HepG2 (cell line): ENCODE results near the gene FGL2. TPM values are rescaled to one million over a fixed set of nuclear protein-coding genes. Genes with fewer than 3 reads are reported as not detected.

ENCODE experiments used
- CENPX ChIP-seq: sonication (generic); formaldehyde crosslinking; IDR thresholded peaks from 2 replicates; pipeline ENCODE4 v1.9.0; 2021; ENCODE audit warnings: mild to moderate bottlenecking, missing genetic modification reagents, moderate library complexity
- NFIB ChIP-seq: sonication (generic); formaldehyde crosslinking; IDR thresholded peaks from 2 replicates; pipeline ENCODE4 v1.9.0; 2021; ENCODE audit warnings: missing genetic modification reagents, mild to moderate bottlenecking, borderline replicate concordance
- NONO ChIP-seq, 2 experiments: fragments of 450-650 bp in 1 of 2; sonication (generic) in 1 of 2; formaldehyde crosslinking in 1 of 2; IDR thresholded peaks in 1 of 2; conservative IDR thresholded peaks in 1 of 2; 2 replicates each; pipeline versions ENCODE4 v1.6.1 to v1.8.0; 2017 to 2022; ENCODE audit warnings: mild to moderate bottlenecking in 1 of 2, missing genetic modification reagents in 1 of 2, moderate library complexity in 1 of 2
- POLR2A ChIP-seq, 2 experiments: IDR thresholded peaks; 2 replicates each; pipeline ENCODE4 v1.6.1; 2011; ENCODE audit warnings: low read depth in 2 of 2, low read length in 2 of 2, mild to moderate bottlenecking in 1 of 2, moderate library complexity in 1 of 2; ENCODE audit not compliant: insufficient read depth in 1 of 2
- SALL2 ChIP-seq: sonication (generic); formaldehyde crosslinking; IDR thresholded peaks from 2 replicates; pipeline ENCODE4 v1.8.1; 2023; ENCODE audit warnings: mild to moderate bottlenecking, missing genetic modification reagents, inconsistent platforms
- SETDB1 ChIP-seq: sonication (generic); formaldehyde crosslinking; IDR thresholded peaks from 2 replicates; pipeline ENCODE4 v1.5.1; 2020; ENCODE audit warnings: missing genetic modification reagents, mild to moderate bottlenecking, borderline replicate concordance
- SOX5 ChIP-seq: IDR thresholded peaks from 2 replicates; pipeline ENCODE4 v1.6.1; 2016; ENCODE audit warnings: borderline replicate concordance
- TOE1 ChIP-seq: sonication (generic); formaldehyde crosslinking; IDR thresholded peaks from 2 replicates; pipeline ENCODE4 v1.4.0; 2020; ENCODE audit warnings: mild to moderate bottlenecking, missing genetic modification reagents
- ZFP1 ChIP-seq: IDR thresholded peaks from 2 replicates; pipeline ENCODE4 v1.6.1; 2016
- ZFP41 ChIP-seq: sonication (generic); formaldehyde crosslinking; IDR thresholded peaks from 2 replicates; pipeline ENCODE4 v1.4.0; 2020; ENCODE audit warnings: mild to moderate bottlenecking, missing genetic modification reagents, borderline replicate concordance
- ZFX ChIP-seq: sonication (generic); formaldehyde crosslinking; IDR thresholded peaks from 2 replicates; pipeline ENCODE4 v1.4.0; 2020; ENCODE audit warnings: mild to moderate bottlenecking, low read depth, missing genetic modification reagents, moderate library complexity
- ZNF232 ChIP-seq: sonication (generic); formaldehyde crosslinking; IDR thresholded peaks from 2 replicates; pipeline ENCODE4 v1.4.0; 2020; ENCODE audit warnings: missing genetic modification reagents, borderline replicate concordance
- ZNF329 ChIP-seq: sonication (generic); formaldehyde crosslinking; IDR thresholded peaks from 2 replicates; pipeline ENCODE4 v1.9.0; 2021; ENCODE audit warnings: low read depth, mild to moderate bottlenecking, missing genetic modification reagents
- ZNF468 ChIP-seq: sonication (generic); formaldehyde crosslinking; IDR thresholded peaks from 2 replicates; pipeline ENCODE4 v1.8.0; 2022; ENCODE audit warnings: mild to moderate bottlenecking, moderate library complexity, missing genetic modification reagents
- ZNF577 ChIP-seq: sonication (generic); formaldehyde crosslinking; IDR thresholded peaks from 2 replicates; pipeline ENCODE4 v1.4.0; 2020; ENCODE audit warnings: mild to moderate bottlenecking, low read depth, missing genetic modification reagents, borderline replicate concordance
- ZNF816 ChIP-seq: sonication (generic); formaldehyde crosslinking; IDR thresholded peaks from 2 replicates; pipeline ENCODE4 v1.8.0; 2022; ENCODE audit warnings: missing genetic modification reagents, mild to moderate bottlenecking, borderline replicate concordance
- ZNF841 ChIP-seq: sonication (generic); formaldehyde crosslinking; IDR thresholded peaks from 2 replicates; pipeline ENCODE4 v1.8.1; 2023; ENCODE audit warnings: missing genetic modification reagents, borderline replicate concordance
- polyA plus RNA-seq, 8 experiments: library from polyadenylated mRNA; depleted of rRNA in 3 of 8; stranded (reverse) in 7 of 8; unstranded in 1 of 8; fragments of >200 nt; fragmentation: Illumina TruSeq in 4 of 8; extraction: Trizol in 4 of 8; gene quantifications; 2 replicates each; pipeline versions ENCODE4 v1.2.1 to v1.2.3, GENCODE V29; 2011 to 2016; ENCODE audit warnings: low read depth in 4 of 8, missing spikeins in 1 of 8, mixed read lengths in 1 of 8; ENCODE audit not compliant: insufficient read depth in 1 of 8
- total RNA-seq, 5 experiments: library from RNA; depleted of rRNA; stranded (reverse); fragments of >200 nt; fragmentation: Illumina TruSeq; extraction: Trizol; gene quantifications; 2 replicates each; pipeline ENCODE4 v1.2.3, GENCODE V29; 2016; ENCODE audit warnings: low read depth in 1 of 5
- TF ChIP-seq, protein P1 (sequence below): sonication (generic); formaldehyde crosslinking; IDR thresholded peaks from 2 replicates; pipeline ENCODE4 v1.4.0; 2020; ENCODE audit warnings: missing genetic modification reagents
- TF ChIP-seq, protein P2 (sequence below): sonication (generic); formaldehyde crosslinking; conservative IDR thresholded peaks from 2 replicates; pipeline ENCODE4 v1.4.0; 2020; ENCODE audit warnings: missing genetic modification reagents
- TF ChIP-seq, protein P3 (sequence below): sonication (generic); formaldehyde crosslinking; IDR thresholded peaks from 2 replicates; pipeline ENCODE4 v1.4.0; 2020; ENCODE audit warnings: mild to moderate bottlenecking, missing genetic modification reagents
- TF ChIP-seq, protein P4 (sequence below): sonication (generic); formaldehyde crosslinking; IDR thresholded peaks from 2 replicates; pipeline ENCODE4 v1.8.0; 2022; ENCODE audit warnings: missing genetic modification reagents, mild to moderate bottlenecking, borderline replicate concordance
- TF ChIP-seq, protein P5 (sequence below): fragments of 450-650 bp; IDR thresholded peaks from 2 replicates; pipeline ENCODE4 v1.6.1; 2017

The FGL2 gene
- total and polyA plus RNA-seq, 2 of the 13 experiments (the other 11 are each of a cell fraction or from before 2014, with no cell fraction given): 0.04 to 0.15 TPM

DNA sequence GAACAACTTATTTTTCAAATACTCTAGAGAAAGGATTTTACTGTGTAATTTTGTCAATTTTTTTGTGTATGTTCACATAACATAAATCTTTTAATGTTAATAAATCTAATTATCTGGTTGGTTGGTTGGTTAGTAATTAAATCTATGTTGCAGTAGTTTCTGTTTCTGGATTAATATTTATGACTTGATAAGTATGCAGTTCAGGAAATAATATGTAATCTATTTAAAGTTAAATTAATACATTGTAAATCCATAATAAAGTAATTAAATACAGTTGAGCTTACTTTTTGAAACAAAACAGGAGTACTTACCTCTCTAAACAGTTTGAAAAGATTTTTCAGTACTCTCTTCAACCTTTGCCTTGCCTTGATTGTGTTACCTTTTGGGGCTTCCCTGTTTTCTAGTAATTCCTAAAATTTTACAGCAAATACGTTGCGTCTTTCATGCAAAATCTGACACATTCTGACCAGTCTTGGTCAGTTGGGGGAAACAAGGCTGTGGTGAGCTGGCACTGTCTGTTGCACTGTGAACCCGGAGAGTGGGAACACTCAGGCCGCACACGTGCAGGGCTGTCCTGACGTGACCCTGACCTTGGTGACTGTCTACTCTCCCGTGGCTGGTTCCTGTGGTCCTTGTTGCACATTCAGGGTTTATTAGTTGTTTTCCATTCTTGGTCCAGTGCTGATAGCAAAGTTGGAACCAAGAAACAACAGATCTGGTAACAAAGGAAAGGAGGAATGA lies 45.6 kb upstream of the FGL2 start (continued):
- TF ChIP-seq, protein P1, sequence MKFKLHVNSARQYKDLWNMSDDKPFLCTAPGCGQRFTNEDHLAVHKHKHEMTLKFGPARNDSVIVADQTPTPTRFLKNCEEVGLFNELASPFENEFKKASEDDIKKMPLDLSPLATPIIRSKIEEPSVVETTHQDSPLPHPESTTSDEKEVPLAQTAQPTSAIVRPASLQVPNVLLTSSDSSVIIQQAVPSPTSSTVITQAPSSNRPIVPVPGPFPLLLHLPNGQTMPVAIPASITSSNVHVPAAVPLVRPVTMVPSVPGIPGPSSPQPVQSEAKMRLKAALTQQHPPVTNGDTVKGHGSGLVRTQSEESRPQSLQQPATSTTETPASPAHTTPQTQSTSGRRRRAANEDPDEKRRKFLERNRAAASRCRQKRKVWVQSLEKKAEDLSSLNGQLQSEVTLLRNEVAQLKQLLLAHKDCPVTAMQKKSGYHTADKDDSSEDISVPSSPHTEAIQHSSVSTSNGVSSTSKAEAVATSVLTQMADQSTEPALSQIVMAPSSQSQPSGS (CRISPR knock-in tag): 0 out of 2 replicates have a peak, but pooled peaks have one; percentile 61
- TF ChIP-seq ZFX (CRISPR knock-in tag): peak; percentile 70
- TF ChIP-seq ZFP1 (CRISPR knock-in tag): no peak
- TF ChIP-seq, protein P2, sequence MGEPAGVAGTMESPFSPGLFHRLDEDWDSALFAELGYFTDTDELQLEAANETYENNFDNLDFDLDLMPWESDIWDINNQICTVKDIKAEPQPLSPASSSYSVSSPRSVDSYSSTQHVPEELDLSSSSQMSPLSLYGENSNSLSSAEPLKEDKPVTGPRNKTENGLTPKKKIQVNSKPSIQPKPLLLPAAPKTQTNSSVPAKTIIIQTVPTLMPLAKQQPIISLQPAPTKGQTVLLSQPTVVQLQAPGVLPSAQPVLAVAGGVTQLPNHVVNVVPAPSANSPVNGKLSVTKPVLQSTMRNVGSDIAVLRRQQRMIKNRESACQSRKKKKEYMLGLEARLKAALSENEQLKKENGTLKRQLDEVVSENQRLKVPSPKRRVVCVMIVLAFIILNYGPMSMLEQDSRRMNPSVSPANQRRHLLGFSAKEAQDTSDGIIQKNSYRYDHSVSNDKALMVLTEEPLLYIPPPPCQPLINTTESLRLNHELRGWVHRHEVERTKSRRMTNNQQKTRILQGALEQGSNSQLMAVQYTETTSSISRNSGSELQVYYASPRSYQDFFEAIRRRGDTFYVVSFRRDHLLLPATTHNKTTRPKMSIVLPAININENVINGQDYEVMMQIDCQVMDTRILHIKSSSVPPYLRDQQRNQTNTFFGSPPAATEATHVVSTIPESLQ (CRISPR knock-in tag): no peak
- no peak for TF ChIP-seq CENPX
- TF ChIP-seq SETDB1: no peak
- no peak for TF ChIP-seq NFIB (CRISPR knock-in tag)
- TF ChIP-seq ZNF577: no peak
- TF ChIP-seq SALL2 (CRISPR knock-in tag): no peak
- TF ChIP-seq, protein P3, sequence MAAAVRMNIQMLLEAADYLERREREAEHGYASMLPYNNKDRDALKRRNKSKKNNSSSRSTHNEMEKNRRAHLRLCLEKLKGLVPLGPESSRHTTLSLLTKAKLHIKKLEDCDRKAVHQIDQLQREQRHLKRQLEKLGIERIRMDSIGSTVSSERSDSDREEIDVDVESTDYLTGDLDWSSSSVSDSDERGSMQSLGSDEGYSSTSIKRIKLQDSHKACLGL (CRISPR knock-in tag): no peak
- peak; percentile 72; the same call in 1 of the 2 replicates for TF ChIP-seq SOX5 (CRISPR knock-in tag)
- TF ChIP-seq, protein P4, sequence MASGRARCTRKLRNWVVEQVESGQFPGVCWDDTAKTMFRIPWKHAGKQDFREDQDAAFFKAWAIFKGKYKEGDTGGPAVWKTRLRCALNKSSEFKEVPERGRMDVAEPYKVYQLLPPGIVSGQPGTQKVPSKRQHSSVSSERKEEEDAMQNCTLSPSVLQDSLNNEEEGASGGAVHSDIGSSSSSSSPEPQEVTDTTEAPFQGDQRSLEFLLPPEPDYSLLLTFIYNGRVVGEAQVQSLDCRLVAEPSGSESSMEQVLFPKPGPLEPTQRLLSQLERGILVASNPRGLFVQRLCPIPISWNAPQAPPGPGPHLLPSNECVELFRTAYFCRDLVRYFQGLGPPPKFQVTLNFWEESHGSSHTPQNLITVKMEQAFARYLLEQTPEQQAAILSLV (CRISPR knock-in tag): no peak
- TF ChIP-seq, protein P5, sequence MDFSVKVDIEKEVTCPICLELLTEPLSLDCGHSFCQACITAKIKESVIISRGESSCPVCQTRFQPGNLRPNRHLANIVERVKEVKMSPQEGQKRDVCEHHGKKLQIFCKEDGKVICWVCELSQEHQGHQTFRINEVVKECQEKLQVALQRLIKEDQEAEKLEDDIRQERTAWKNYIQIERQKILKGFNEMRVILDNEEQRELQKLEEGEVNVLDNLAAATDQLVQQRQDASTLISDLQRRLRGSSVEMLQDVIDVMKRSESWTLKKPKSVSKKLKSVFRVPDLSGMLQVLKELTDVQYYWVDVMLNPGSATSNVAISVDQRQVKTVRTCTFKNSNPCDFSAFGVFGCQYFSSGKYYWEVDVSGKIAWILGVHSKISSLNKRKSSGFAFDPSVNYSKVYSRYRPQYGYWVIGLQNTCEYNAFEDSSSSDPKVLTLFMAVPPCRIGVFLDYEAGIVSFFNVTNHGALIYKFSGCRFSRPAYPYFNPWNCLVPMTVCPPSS: no peak
- TF ChIP-seq TOE1 (CRISPR knock-in tag): no peak
- no peak for TF ChIP-seq ZNF841 (CRISPR knock-in tag)
- TF ChIP-seq NONO (IDR thresholded peaks at IDR 0.05): no peak
- TF ChIP-seq NONO (CRISPR knock-in tag; conservative IDR thresholded peaks at IDR 0.05): peak; percentile 38; the same call in 1 of the 2 replicates
- no peak for TF ChIP-seq ZNF329
- TF ChIP-seq ZNF816 (CRISPR knock-in tag): no peak
- no peak for TF ChIP-seq ZNF468 (CRISPR knock-in tag)
- TF ChIP-seq ZFP41 (CRISPR knock-in tag): no peak
- peak in 1 of 2 experiments; percentile 39; a peak in 2 of 4 replicates for TF ChIP-seq POLR2A (IDR thresholded peaks at IDR 0.05; ENCODE audit: insufficient read depth in 1 of 2, low read depth in 2 of 2, low read length in 2 of 2)
- TF ChIP-seq ZNF232 (CRISPR knock-in tag): no peak
